Measurements from ENCODE around the gene ALCAM. TPM values are rescaled to one million over a fixed set of nuclear protein-coding genes. Genes with fewer than 3 reads are reported as not detected.

ALCAM gene
- 198 and 275 TPM in 2 replicates for polyA plus RNA-seq (2011; rRNA removed)
- polyA minus RNA-seq (2011; rRNA and poly(A)+ RNA removed), result 109 and 223 TPM in 2 replicates

- peak within 1 kb of the TSS; percentile 94 for H3K27ac ChIP-seq (ENCODE audit: low read depth, low read length)
- ChIA-PET POLR2A (interaction anchor here (0.7 to 1.5 kb wide), 5 partner anchors 12 to 762 kb away, joined by 3 to 10 read pairs (median 4); no protein-coding TSS in a partner anchor), CTCF (interaction anchor here (0.5 to 9.9 kb wide), 16 partner anchors 8 to 1094 kb away, joined by 3 to 82 read pairs (median 3); no protein-coding TSS in a partner anchor)
- H3K9me3 ChIP-seq (ENCODE audit: control insufficient read depth, insufficient read depth, low read length), result no peaks in the 10 kb centered on the region; the same call in 1 of the 2 replicates
- peak within 1 kb of the TSS; percentile 96 for H3K4me3 ChIP-seq (ENCODE audit: low read depth, low read length)
- peak; percentile 70 for TF ChIP-seq CTCF (IDR thresholded peaks at IDR 0.05; ENCODE audit: low read depth, low read length)
- no peaks in the 10 kb centered on the region for H3K27me3 ChIP-seq (ENCODE audit: control insufficient read depth, insufficient read depth, low read length)
- peak; percentile 98 for DNase-seq (ENCODE audit: low read depth, low spot score)
Measured at GRCh38 chr3:105366326-105367062, at the start of gene ALCAM. ALCAM (plus strand) TSS chr3:105366909.

GRCh38 chr3:105317841-105318240 is 48.9 kb upstream of the ALCAM start:
- no peak overlapping the region for H3K27ac ChIP-seq (ENCODE audit: low read depth, low read length)
- no peak for TF ChIP-seq CTCF (IDR thresholded peaks at IDR 0.05; ENCODE audit: low read depth, low read length)
- POLR2A ChIA-PET, result no interaction called here
- H3K9me3 ChIP-seq (ENCODE audit: control insufficient read depth, insufficient read depth, low read length), result no peaks in the 10 kb centered on the region
- DNase-seq (ENCODE audit: low read depth, low spot score), result no peak
- H3K4me3 ChIP-seq (ENCODE audit: low read depth, low read length), result no peak overlapping the region
- CTCF ChIA-PET, result no interaction called here
- no peaks in the 10 kb centered on the region for H3K27me3 ChIP-seq (ENCODE audit: control insufficient read depth, insufficient read depth, low read length)

GRCh38 chr3:105322570-105323273 is 44.0 kb upstream of the ALCAM start:
- Histone ChIP-seq H3K4me3 (ENCODE audit: low read depth, low read length) (no peak overlapping the region), H3K9me3 (ENCODE audit: control insufficient read depth, insufficient read depth, low read length) (no peaks in the 10 kb centered on the region), H3K27me3 (ENCODE audit: control insufficient read depth, insufficient read depth, low read length) (no peaks in the 10 kb centered on the region), H3K27ac (ENCODE audit: low read depth, low read length) (no peak overlapping the region)
- POLR2A ChIA-PET, result no interaction called here
- no peak for TF ChIP-seq CTCF (IDR thresholded peaks at IDR 0.05; ENCODE audit: low read depth, low read length)
- DNase-seq (ENCODE audit: low read depth, low spot score), result no peak
- CTCF ChIA-PET, result no interaction called here

GRCh38 chr3:105323274-105323599 is 43.5 kb upstream of the ALCAM start:
- no peak for TF ChIP-seq CTCF (IDR thresholded peaks at IDR 0.05; ENCODE audit: low read depth, low read length)
- no peaks in the 10 kb centered on the region for H3K27me3 ChIP-seq (ENCODE audit: control insufficient read depth, insufficient read depth, low read length)
- ChIA-PET POLR2A (no interaction called here), CTCF (no interaction called here)
- H3K9me3 ChIP-seq (ENCODE audit: control insufficient read depth, insufficient read depth, low read length), result no peaks in the 10 kb centered on the region
- no peak overlapping the region for H3K4me3 ChIP-seq (ENCODE audit: low read depth, low read length)
- H3K27ac ChIP-seq (ENCODE audit: low read depth, low read length), result no peak overlapping the region
- DNase-seq (ENCODE audit: low read depth, low spot score), result no peak

GRCh38 chr3:105324951-105325350 is 41.8 kb upstream of the ALCAM start:
- Histone ChIP-seq H3K27me3 (ENCODE audit: control insufficient read depth, insufficient read depth, low read length) (no peaks in the 10 kb centered on the region), H3K4me3 (ENCODE audit: low read depth, low read length) (no peak overlapping the region), H3K27ac (ENCODE audit: low read depth, low read length) (no peak overlapping the region), H3K9me3 (ENCODE audit: control insufficient read depth, insufficient read depth, low read length) (no peaks in the 10 kb centered on the region)
- ChIA-PET CTCF (no interaction called here), POLR2A (no interaction called here)
- no peak for DNase-seq (ENCODE audit: low read depth, low spot score)
- TF ChIP-seq CTCF (IDR thresholded peaks at IDR 0.05; ENCODE audit: low read depth, low read length), result no peak
